H1 (cell line): ENCODE measurements around the gene IL6R. TPM values are rescaled to one million over a fixed set of nuclear protein-coding genes. Genes with fewer than 3 reads are reported as not detected.

ENCODE experiments used
- CTCF ChIA-PET: fragments of 300-600 bp; sonication (Branson Sonifier 250); formaldehyde crosslinking; loops from one replicate; lab custom pipeline; 2021; ENCODE audit not compliant: partially characterized antibody; lab: Charles Lee
- POLR2A ChIA-PET: fragments of 300-600 bp; sonication (Branson Sonifier 250); formaldehyde crosslinking; loops from one replicate; lab custom pipeline; 2021; ENCODE audit warnings: inconsistent platforms; ENCODE audit not compliant: partially characterized antibody; lab: Charles Lee
- DNase-seq, 2 experiments: peaks; one replicate each; pipeline versions ENCODE4 v3.0.0 to v3.0.0-alpha.2; 2010 to 2022; ENCODE audit warnings: low spot score in 2 of 2, low read depth in 1 of 2, mixed read lengths in 1 of 2
- FAIRE-seq: peaks from 2 replicates; lab custom pipeline; 2011; peaks lifted over from hg19 to GRCh38; lab: Jason Lieb, UNC
- H2AFZ ChIP-seq: 2 replicates; pipeline ENCODE4 v1.8.1; 2012; ENCODE audit warnings: low read length, inconsistent platforms
- H2AK5ac ChIP-seq: 2 replicates; pipeline ENCODE4 v1.6.1; 2013; ENCODE audit warnings: low read depth, low read length
- H2BK120ac ChIP-seq: replicated peaks from 2 replicates; pipeline ENCODE3; 2013; ENCODE audit warnings: low read depth, low read length, inconsistent platforms
- H2BK12ac ChIP-seq: 2 replicates; pipeline ENCODE4 v1.6.1; 2013; ENCODE audit warnings: low read depth, low read length
- H2BK15ac ChIP-seq: 2 replicates; pipeline ENCODE4 v1.6.1; 2013; ENCODE audit warnings: low read length
- H2BK20ac ChIP-seq: 2 replicates; pipeline ENCODE4 v1.6.1; 2013; ENCODE audit warnings: low read length
- H2BK5ac ChIP-seq: 2 replicates; pipeline ENCODE4 v1.6.1; 2013; ENCODE audit warnings: low read depth, low read length
- H3K14ac ChIP-seq: 2 replicates; pipeline ENCODE4 v1.6.1; 2013; ENCODE audit warnings: inconsistent platforms; ENCODE audit not compliant: insufficient read length
- H3K18ac ChIP-seq: 2 replicates; pipeline ENCODE4 v1.6.1; 2013; ENCODE audit warnings: low read length; ENCODE audit errors: extremely low read depth
- H3K23ac ChIP-seq: 2 replicates; pipeline ENCODE4 v1.6.1; 2013; ENCODE audit warnings: inconsistent platforms; ENCODE audit not compliant: insufficient read length
- H3K23me2 ChIP-seq: 2 replicates; pipeline ENCODE4 v1.6.1; 2013; ENCODE audit warnings: low read depth, low read length
- H3K27ac ChIP-seq: 2 replicates; pipeline ENCODE4 v1.6.1; 2011; ENCODE audit warnings: low read depth, low read length, inconsistent platforms
- H3K27me3 ChIP-seq, 4 experiments: replicated peaks in 1 of 4; 1 replicate in 1 of 4; 2 replicates in 3 of 4; pipeline versions ENCODE4 v1.6.1 to v1.8.1; 2011 to 2013; ENCODE audit warnings: low read length in 3 of 4, mild to moderate bottlenecking in 3 of 4, inconsistent platforms in 2 of 4, mixed read lengths in 2 of 4, moderate library complexity in 1 of 4; ENCODE audit not compliant: control insufficient read depth in 3 of 4, insufficient read depth in 3 of 4; ENCODE audit errors: extremely low read depth in 1 of 4
- H3K36me3 ChIP-seq, 4 experiments: 2 replicates each; pipeline versions ENCODE4 v1.6.1 to v1.8.1; 2011 to 2013; ENCODE audit warnings: mild to moderate bottlenecking in 4 of 4, low read length in 3 of 4, moderate library complexity in 2 of 4, control low read depth in 1 of 4, inconsistent platforms in 1 of 4; ENCODE audit not compliant: insufficient read depth in 4 of 4, control insufficient read depth in 2 of 4
- H3K4ac ChIP-seq: replicated peaks from 2 replicates; pipeline ENCODE3; 2013; ENCODE audit warnings: low read length, low read depth, mixed read lengths, inconsistent platforms; ENCODE audit not compliant: insufficient read length
- H3K4me1 ChIP-seq, 4 experiments: replicated peaks in 1 of 4; 1 replicate in 1 of 4; 2 replicates in 3 of 4; pipeline versions ENCODE4 v1.6.1 to v1.8.1; 2011 to 2013; ENCODE audit warnings: low read length in 3 of 4, inconsistent platforms in 2 of 4, mixed read lengths in 1 of 4; ENCODE audit not compliant: insufficient read depth in 4 of 4, control insufficient read depth in 3 of 4
- H3K4me2 ChIP-seq, 2 experiments: 2 replicates each; pipeline versions ENCODE4 v1.6.1 to v1.8.1; 2011 to 2013; ENCODE audit warnings: low read depth in 2 of 2, low read length in 2 of 2, control low read depth in 1 of 2, inconsistent platforms in 1 of 2, mild to moderate bottlenecking in 1 of 2; ENCODE audit not compliant: insufficient read depth in 1 of 2
- H3K4me3 ChIP-seq, 4 experiments: fragments of 200-600, 300-600 bp in 1 of 4; sonication (generic), shearing (Covaris generic), sonication (Bioruptor Twin) in 1 of 4; 2 replicates each; pipeline versions ENCODE4 v1.5.1 to v1.8.1; 2011 to 2016; ENCODE audit warnings: low read length in 4 of 4, low read depth in 3 of 4, control low read depth in 2 of 4, inconsistent platforms in 2 of 4, mild to moderate bottlenecking in 2 of 4, mixed read lengths in 1 of 4, moderate library complexity in 1 of 4; ENCODE audit not compliant: insufficient read depth in 2 of 4; ENCODE audit errors: extremely low read depth in 1 of 4
- H3K56ac ChIP-seq: replicated peaks from 2 replicates; pipeline ENCODE3; 2013; ENCODE audit warnings: low read depth, mild to moderate bottlenecking, mixed read lengths, low read length, inconsistent platforms; ENCODE audit not compliant: insufficient read length
- H3K79me1 ChIP-seq: 2 replicates; pipeline ENCODE4 v1.6.1; 2013; ENCODE audit warnings: low read depth, low read length, control low read depth
- H3K79me2 ChIP-seq, 2 experiments: 2 replicates each; pipeline versions ENCODE4 v1.6.1 to v1.8.1; 2012 to 2013; ENCODE audit warnings: low read length in 2 of 2, mild to moderate bottlenecking in 2 of 2, inconsistent platforms in 1 of 2; ENCODE audit not compliant: insufficient read depth in 2 of 2, control insufficient read depth in 1 of 2
- H3K9ac ChIP-seq, 4 experiments: replicated peaks in 1 of 4; 1 replicate in 1 of 4; 2 replicates in 3 of 4; pipeline versions ENCODE4 v1.6.1 to v1.8.1; 2011 to 2013; ENCODE audit warnings: low read depth in 3 of 4, low read length in 3 of 4, control low read depth in 2 of 4, mild to moderate bottlenecking in 2 of 4, moderate library complexity in 2 of 4, inconsistent platforms in 1 of 4; ENCODE audit errors: extremely low read depth in 1 of 4
- H3K9me3 ChIP-seq, 2 experiments: 2 replicates each; pipeline versions ENCODE4 v1.6.1 to v1.8.1; 2012 to 2013; ENCODE audit warnings: mild to moderate bottlenecking in 2 of 2, moderate library complexity in 2 of 2, control low read depth in 1 of 2, inconsistent platforms in 1 of 2, low read depth in 1 of 2, low read length in 1 of 2, mixed read lengths in 1 of 2; ENCODE audit not compliant: insufficient read depth in 2 of 2
- H4K20me1 ChIP-seq, 2 experiments: replicated peaks in 1 of 2; 2 replicates each; pipeline versions ENCODE3 to v1.8.1; 2011 to 2013; ENCODE audit warnings: inconsistent platforms in 2 of 2, low read length in 2 of 2, mild to moderate bottlenecking in 1 of 2; ENCODE audit not compliant: insufficient read depth in 2 of 2, control insufficient read depth in 1 of 2
- H4K5ac ChIP-seq: 2 replicates; pipeline ENCODE4 v1.6.1; 2013; ENCODE audit warnings: low read length, low read depth, mixed read lengths, inconsistent platforms; ENCODE audit not compliant: insufficient read length
- H4K8ac ChIP-seq: 2 replicates; pipeline ENCODE4 v1.8.0; 2013; ENCODE audit warnings: mild to moderate bottlenecking, moderate library complexity, low read length, inconsistent platforms; ENCODE audit not compliant: insufficient read depth; ENCODE audit errors: extremely low read depth
- H4K91ac ChIP-seq: replicated peaks from 2 replicates; pipeline ENCODE3; 2013; ENCODE audit warnings: low read length, mixed read lengths, inconsistent platforms; ENCODE audit not compliant: insufficient read length
- ATF3 ChIP-seq: IDR thresholded peaks from 2 replicates; pipeline ENCODE4 v1.6.1; 2011; ENCODE audit warnings: low read depth, mild to moderate bottlenecking, low read length; ENCODE audit not compliant: insufficient read depth
- E2F6 ChIP-seq: IDR thresholded peaks from 2 replicates; pipeline ENCODE4 v1.6.1; 2012; ENCODE audit warnings: inconsistent platforms
- HDAC2 ChIP-seq, 2 experiments: fragments of 300-600 bp in 1 of 2; sonication (generic) in 1 of 2; IDR thresholded peaks; 2 replicates each; pipeline ENCODE4 v1.6.1; 2011 to 2012; ENCODE audit warnings: low read depth in 2 of 2, low read length in 2 of 2, mild to moderate bottlenecking in 2 of 2, moderate library complexity in 2 of 2, borderline replicate concordance in 1 of 2, inconsistent platforms in 1 of 2
- KDM1A ChIP-seq: fragments of 200-600, 300-600 bp; sonication (generic); IDR thresholded peaks from 2 replicates; pipeline ENCODE4 v1.7.1; 2016; ENCODE audit warnings: mild to moderate bottlenecking, low read length, borderline replicate concordance
- KDM4A ChIP-seq: IDR thresholded peaks from one replicate; pipeline ENCODE4 v1.7.1; 2012; ENCODE audit warnings: low read depth, mild to moderate bottlenecking, moderate library complexity, low read length, inconsistent platforms; ENCODE audit not compliant: severe bottlenecking
- MAX ChIP-seq: IDR thresholded peaks from 2 replicates; pipeline ENCODE4 v1.6.1; 2012; ENCODE audit warnings: inconsistent platforms
- PHF8 ChIP-seq: fragments of 200-600 bp; sonication (generic); conservative IDR thresholded peaks from 2 replicates; pipeline ENCODE4 v1.7.1; 2012; ENCODE audit warnings: low read depth, mild to moderate bottlenecking, inconsistent platforms, low read length, moderate library complexity
- RBBP5 ChIP-seq: IDR thresholded peaks from 2 replicates; pipeline ENCODE4 v1.7.1; 2012; ENCODE audit warnings: low read depth, mild to moderate bottlenecking, inconsistent platforms, low read length, moderate library complexity, borderline replicate concordance
- RNF2 ChIP-seq: fragments of 200-900, 300-1000 bp; sonication (generic); IDR thresholded peaks from 2 replicates; pipeline ENCODE4 v1.7.1; 2016; ENCODE audit warnings: borderline replicate concordance, low read depth, mild to moderate bottlenecking, antibody characterized with exemption, low read length; ENCODE audit not compliant: poor library complexity, severe bottlenecking; ENCODE audit errors: missing control alignments
- SRF ChIP-seq: IDR thresholded peaks from 2 replicates; pipeline ENCODE4 v1.6.1; 2011; ENCODE audit warnings: mild to moderate bottlenecking, low read depth, low read length, moderate library complexity
- WGBS, 2 experiments: shearing (Covaris generic) in 1 of 2; methylation state at CpG; one replicate each; pipeline versions ENCODE4 v1.1.6 to v1.1.7; 2013 to 2015; ENCODE audit warnings: low lambda C conversion rate in 2 of 2, mixed read lengths in 2 of 2, inconsistent platforms in 1 of 2, low coverage in 1 of 2, missing lambda C conversion rate in 1 of 2; ENCODE audit not compliant: insufficient replicate concordance in 2 of 2, insufficient coverage in 1 of 2, insufficient read length in 1 of 2; ENCODE audit errors: extremely low coverage in 1 of 2, missing lambda C conversion rate in 1 of 2; 5-methylcytosine and 5-hydroxymethylcytosine counted together
- polyA plus RNA-seq, 7 experiments: library from polyadenylated mRNA; depleted of rRNA in 3 of 7; stranded (reverse) in 5 of 7; unstranded in 2 of 7; fragments of >200 nt in 5 of 7; fragments of 200-250 nt in 2 of 7; gene quantifications; 1 replicate in 5 of 7; 2 replicates in 1 of 7; 4 replicates in 1 of 7; pipeline versions ENCODE4 v1.2.1 to v1.2.3, GENCODE V29; 2011 to 2013; ENCODE audit warnings: missing spikeins in 2 of 7, mixed read lengths in 2 of 7
- total RNA-seq: library from RNA; stranded (reverse); fragmentation: NEBNext Ultra II Directional; extraction: Animal tissue kit (Norgen Biotek cat#: 25700); gene quantifications from 2 replicates; pipeline ENCODE4 v1.2.1, GENCODE V29; 2021

The IL6R gene
- total and polyA plus RNA-seq, 2 of the 8 experiments (the other 6 are each of a cell fraction or from before 2014, with no cell fraction given): 2.3 to 3.0 TPM

- H3K4me1 ChIP-seq: peaks cover 0 to 3% (median 0%) of the 10 kb centered on the region in 4 experiments; a peak in 1 of 7 replicates
- DNase-seq (peak in 1 of 2 experiments; percentile 75), FAIRE-seq (no peak)
- 45% methylated on average over 26 of the region's 43 CpGs; no CpG with 5 or more reads in 1 of the 2 experiments for WGBS, 2 experiments
- no peaks in the 10 kb centered on the region for H3K79me2 ChIP-seq
- no peak overlapping the region for H2BK5ac ChIP-seq
- no peak overlapping the region for H2AFZ ChIP-seq
- H3K56ac ChIP-seq: no peak overlapping the region
- H3K4ac ChIP-seq: no peak overlapping the region
- no peak overlapping the region for H3K18ac ChIP-seq
- no peak overlapping the region for H3K14ac ChIP-seq
- H3K79me1 ChIP-seq: no peaks in the 10 kb centered on the region
- H4K20me1 ChIP-seq: no peaks in the 10 kb centered on the region
- no peak overlapping the region for H2BK15ac ChIP-seq
- no peak overlapping the region for H2BK20ac ChIP-seq
- peaks cover 0 to 14% (median 0%) of the 10 kb centered on the region in 4 experiments; a peak in 2 of 8 replicates for H3K36me3 ChIP-seq
- peaks cover 4% of the 10 kb centered on the region; the same call in 1 of the 2 replicates for H3K23me2 ChIP-seq
- no peak overlapping the region for H2BK120ac ChIP-seq
- peaks cover 4 to 11% of the 10 kb centered on the region in 2 experiments; a peak in 2 of 4 replicates for H3K9me3 ChIP-seq
- peak overlapping the region; percentile 74 to 80; a peak in 2 of 4 replicates for H3K4me2 ChIP-seq
- no peak overlapping the region for H4K5ac ChIP-seq
- peak overlapping the region in 1 of 4 experiments; percentile 58; a peak in 3 of 8 replicates for H3K4me3 ChIP-seq
- H2BK12ac ChIP-seq: no peak overlapping the region
- ChIA-PET POLR2A (no interaction called here), CTCF (interaction anchor here (0.7 kb wide), 2 partner anchors 22 to 57 kb away, joined by 3 read pairs; no protein-coding TSS in a partner anchor)
- H3K23ac ChIP-seq: no peak overlapping the region
- H4K91ac ChIP-seq: no peak overlapping the region
- no peak overlapping the region for H2AK5ac ChIP-seq
- peaks cover 40 to 69% (median 57%) of the 10 kb centered on the region in 4 experiments for H3K27me3 ChIP-seq
- H4K8ac ChIP-seq: peak overlapping the region; percentile 73; the same call in 1 of the 2 replicates
- H3K27ac ChIP-seq: no peak overlapping the region
- no peak overlapping the region for H3K9ac ChIP-seq
- peak; percentile 95 for TF ChIP-seq MAX
- TF ChIP-seq RNF2: peak; percentile 83
- TF ChIP-seq E2F6: peak; percentile 99
- TF ChIP-seq KDM4A: peak; percentile 42
- TF ChIP-seq PHF8: no peak
- TF ChIP-seq HDAC2 (IDR thresholded peaks at IDR 0.05; ENCODE audit: borderline replicate concordance in 1 of 2, low read depth in 2 of 2, low read length in 2 of 2): peak in 1 of 2 experiments; percentile 85; a peak in 1 of 4 replicates
- TF ChIP-seq RBBP5: no peak
- TF ChIP-seq ATF3: no peak
- TF ChIP-seq SRF: no peak
- peak; percentile 83 for TF ChIP-seq KDM1A
These were observed 97.6 kb downstream of the IL6R start for GRCh38 chr1:154502744-154503115.
